Posterior vena cava (tissue), 2 donors: ENCODE measurements around the gene EHD3. TPM values are rescaled to one million over a fixed set of nuclear protein-coding genes. Genes with fewer than 3 reads are reported as not detected.

ENCODE experiments used
- DNase-seq: peaks from one replicate; pipeline ENCODE4 v3.0.0-alpha.2; 2020; ENCODE audit warnings: low spot score
- intact Hi-C, 2 donors: fragments of 100-400 bp; cut with DNase I; formaldehyde crosslinking; loops; one replicate each; pipeline versions ENCODE4 v1.14.1 to v1.14.2; 2022 to 2023
- total RNA-seq, 2 donors: library from RNA; stranded (reverse); fragmentation: NEBNext Ultra II Directional; extraction: Animal tissue kit (Norgen Biotek cat#: 25700); gene quantifications; one replicate each; pipeline ENCODE4 v1.2.1, GENCODE V29; 2021
- donor health status: DM: yes; HTN: yes; CAD: no.
- donor health status: DM: yes; HTN: yes; CAD: no.

Gene EHD3
- total RNA-seq, 2 donors from 2014 or later = 17.4 to 28.7 TPM

DNA sequence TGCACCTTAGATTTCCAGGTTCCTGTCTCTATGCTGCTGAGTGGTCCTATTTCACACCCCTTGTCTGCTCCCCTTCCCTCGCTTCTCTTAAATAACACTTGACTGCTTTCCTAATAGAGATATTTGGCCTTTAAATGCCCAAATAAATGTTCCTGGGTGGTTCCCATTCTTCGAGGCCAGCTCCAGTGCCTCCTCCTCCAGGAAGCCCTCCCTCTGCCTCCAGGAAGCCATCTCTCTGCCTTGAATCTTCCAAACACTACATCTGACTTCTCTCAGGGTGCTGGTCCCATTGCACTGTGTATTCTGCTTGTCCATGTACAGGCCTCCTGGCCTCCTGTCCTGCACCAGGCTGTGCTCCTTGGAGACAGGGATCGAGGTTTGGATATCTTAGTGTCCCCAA, 14.2 kb downstream of the EHD3 start:
- DNase-seq = peak; percentile 14

DNA sequence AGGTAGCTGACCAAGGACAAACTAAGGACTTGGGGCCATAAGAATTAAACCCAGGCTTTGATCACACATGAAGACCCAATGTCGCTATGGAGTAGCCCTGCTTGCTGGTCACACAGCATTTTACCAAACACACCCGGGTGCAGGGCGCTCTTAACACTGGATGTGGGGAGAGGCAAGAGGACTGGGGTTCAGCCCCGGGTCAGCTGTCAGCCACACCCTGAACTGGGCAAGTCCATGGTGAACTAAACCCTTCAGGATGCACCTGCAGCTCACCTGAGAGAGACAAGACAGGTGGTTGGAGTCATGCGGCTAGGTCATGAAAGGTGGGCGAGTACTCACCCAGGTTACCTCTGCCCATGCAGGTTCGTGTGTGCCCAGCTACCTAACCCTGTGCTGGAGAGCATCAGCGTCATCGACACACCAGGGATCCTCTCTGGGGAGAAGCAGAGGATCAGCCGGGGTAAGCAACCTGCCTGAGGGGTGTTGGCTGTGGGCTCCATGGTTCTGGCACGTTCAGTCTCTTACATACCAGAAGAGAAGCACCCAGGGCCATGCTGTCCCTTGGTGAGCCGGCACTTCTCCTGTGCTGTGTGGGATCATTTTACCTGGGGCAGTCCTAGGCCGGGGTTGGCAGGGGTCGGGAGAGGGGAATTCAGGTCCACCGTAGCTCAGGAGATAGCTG, 15.2 kb downstream of the EHD3 start:
- intact Hi-C loops = no loop called here
- peak; percentile 59 for DNase-seq

More for the DNA sequence above, 14.2 kb downstream of the EHD3 start:
- intact Hi-C loops = no loop called here

DNA sequence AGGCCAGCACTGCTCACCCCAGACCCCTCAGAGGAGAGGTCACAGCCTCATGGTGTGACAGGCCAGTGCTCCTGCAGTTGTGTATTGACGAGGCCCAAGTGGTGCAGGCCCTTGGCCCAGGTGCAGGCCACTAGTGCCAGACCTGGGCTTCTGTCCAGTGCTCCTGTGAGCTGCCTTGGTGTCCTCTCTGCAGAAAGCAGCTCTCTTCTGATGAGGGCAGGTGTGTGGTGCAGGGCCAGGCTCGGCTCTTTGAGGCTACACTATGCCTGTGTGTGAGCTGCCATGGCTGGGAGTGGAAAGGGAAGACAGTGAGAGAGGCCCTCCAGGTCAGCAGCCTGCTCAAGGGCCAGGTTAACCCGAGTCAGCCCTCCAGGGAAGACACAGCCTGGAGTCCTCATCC, 17.1 kb downstream of the EHD3 start:
- intact Hi-C loops = no loop called here

GRCh38 chr2:31251851-31252250, 17.9 kb downstream of the EHD3 start:
- no peak for DNase-seq
- intact Hi-C loops = no loop called here

More for the DNA sequence above, 17.1 kb downstream of the EHD3 start:
- DNase-seq = no peak

GRCh38 chr2:31253356-31254131, 19.6 kb downstream of the EHD3 start:
- DNase-seq = no peak
- intact Hi-C loops = no loop called here

DNA sequence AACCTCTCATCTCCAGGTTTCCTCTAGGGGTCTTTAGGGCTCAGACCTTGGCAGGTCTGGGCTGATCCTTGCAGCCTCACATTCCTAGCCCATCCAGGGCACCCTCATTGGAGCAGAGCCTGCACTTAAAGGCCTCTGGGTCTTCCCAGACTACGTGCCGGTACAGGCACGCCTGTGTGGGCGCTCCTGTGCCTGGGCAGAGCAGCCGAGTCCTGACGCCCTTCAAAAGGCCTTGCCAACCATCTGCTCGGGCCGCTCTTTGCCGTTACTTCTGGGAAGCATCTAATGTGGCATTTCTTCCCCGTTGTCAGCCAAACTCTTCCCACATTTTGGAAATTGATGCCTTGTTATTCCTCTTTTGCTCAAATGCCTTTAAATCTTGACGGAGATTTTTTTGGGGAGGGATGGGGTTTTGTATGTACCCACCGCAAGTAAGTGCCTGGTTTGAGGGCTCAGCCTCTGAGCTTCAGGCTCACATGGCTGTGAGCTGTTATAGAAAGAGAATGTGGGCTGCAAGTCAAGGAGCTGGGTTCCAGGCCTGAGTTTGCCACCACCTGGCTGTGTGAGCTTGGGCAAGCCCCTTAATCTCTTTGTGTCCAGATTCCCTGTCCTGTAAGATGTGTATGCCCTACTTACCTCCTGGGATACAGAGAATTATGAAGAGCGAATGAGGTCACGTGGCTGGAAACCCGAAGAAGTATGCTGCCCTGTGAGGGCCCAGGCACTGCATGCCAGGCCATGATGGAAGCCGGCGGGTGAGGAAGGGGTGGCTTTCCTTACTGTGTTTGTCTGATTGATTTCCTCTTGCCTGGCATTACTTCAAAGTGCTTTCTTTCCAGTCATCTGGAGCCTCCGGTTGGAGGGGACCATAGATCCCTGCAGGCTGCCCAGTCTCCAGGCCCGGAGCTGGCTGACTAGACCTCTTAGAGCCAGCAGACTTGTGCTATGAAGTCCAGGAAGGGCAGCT, 20.6 kb downstream of the EHD3 start:
- intact Hi-C loops = no loop called here
- DNase-seq = no peak

- intact Hi-C loops = no loop called here
- no peak for DNase-seq
These were observed 22.1 kb downstream of the EHD3 start for GRCh38 chr2:31255911-31256571.

- intact Hi-C loops = no loop called here
- DNase-seq = no peak
These were observed 22.8 kb downstream of the EHD3 start for GRCh38 chr2:31256611-31257382.

DNA sequence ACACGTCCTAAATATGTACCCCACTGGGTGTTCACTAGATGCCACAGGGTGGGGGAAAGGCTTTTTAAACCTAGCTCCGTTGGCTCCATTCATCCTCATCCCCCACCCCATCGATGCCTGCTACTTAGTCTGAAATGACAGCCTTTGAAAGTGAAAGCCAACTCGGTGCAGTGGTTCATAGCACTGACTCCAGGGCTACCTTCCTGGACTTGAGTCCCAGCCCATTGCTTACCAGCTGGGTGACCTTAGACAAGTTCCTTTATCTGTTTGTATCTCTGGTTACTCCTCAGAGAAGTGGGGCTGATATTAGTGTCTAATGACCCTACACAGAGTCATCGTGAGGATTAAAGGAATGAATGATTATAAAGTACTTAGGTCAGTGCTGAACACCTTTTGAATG, 24.4 kb downstream of the EHD3 start:
- DNase-seq = no peak
- intact Hi-C loops = no loop called here

GRCh38 chr2:31259075-31259474, 25.1 kb downstream of the EHD3 start:
- intact Hi-C loops = no loop called here

GRCh38 chr2:31260870-31261269, 26.9 kb downstream of the EHD3 start:
- intact Hi-C loops = no loop called here
- no peak for DNase-seq

More at GRCh38 chr2:31259075-31259474, 25.1 kb downstream of the EHD3 start:
- no peak for DNase-seq

DNA sequence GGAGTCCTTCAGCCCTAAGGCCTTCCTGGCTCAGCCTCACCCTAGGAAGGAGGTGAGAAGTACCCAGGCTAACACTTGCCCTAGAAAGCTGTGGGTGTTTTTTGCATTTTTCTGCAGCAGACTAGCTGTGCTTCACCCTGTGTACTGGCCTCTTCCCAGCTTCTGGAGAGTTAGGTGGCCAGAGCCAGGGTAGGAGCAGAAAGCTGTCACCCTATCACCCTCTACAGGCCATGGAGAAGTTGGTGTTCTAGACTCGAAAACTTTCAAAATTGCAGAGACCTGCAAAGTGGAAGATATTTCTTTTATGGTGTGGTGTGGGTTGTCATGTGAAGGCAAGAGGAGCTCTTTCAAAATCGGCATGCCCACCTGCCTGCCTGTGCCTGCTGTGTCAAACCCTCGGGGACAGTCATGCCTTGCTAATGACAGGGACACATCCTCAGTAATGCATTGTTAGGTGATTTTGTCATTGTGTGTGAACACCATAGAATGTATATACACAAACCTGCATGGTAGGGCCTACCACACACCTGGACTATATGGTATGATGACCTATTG, 29.8 kb downstream of the EHD3 start:
- no peak for DNase-seq
- intact Hi-C loops = no loop called here

DNA sequence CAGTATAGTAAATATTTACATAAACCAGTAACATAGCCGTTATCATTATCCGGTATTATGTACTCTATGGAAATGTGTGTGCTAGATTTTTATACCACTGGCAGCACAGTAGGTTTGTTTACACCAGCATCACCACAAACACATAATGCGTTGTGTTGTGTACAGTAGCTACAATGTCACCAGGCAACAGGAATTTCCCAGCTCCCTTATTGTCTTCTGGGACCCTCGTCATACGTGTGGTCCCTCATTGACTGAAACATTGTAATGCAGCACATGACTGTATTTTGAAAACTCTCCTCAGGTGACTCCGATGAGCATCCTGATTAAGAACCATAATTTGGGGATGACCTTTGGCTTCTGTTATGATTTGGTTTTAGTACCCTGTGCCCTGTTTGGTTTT, 31.3 kb downstream of the EHD3 start:
- no peak for DNase-seq
- intact Hi-C loops = no loop called here

DNA sequence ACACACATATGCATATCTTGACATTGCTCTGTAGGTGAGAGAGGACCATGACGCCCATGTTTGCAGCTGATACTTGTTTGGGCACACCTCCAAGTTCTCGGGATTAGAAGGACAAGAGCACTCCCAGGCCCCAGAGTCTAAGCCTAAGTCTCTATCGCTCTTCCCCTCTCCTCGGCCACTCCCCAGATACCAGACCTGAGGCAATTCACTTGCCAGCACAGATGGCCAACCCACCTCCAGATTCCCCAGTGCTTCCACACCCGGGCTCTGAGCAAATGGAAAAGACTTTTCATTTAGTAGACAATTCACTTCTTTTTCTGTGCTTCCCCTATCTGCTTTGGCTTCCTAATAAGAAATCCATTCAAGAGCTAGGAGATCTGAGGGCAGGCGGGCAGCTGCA, 32.9 kb downstream of the EHD3 start:
- DNase-seq = no peak
- intact Hi-C loops = no loop called here

DNA sequence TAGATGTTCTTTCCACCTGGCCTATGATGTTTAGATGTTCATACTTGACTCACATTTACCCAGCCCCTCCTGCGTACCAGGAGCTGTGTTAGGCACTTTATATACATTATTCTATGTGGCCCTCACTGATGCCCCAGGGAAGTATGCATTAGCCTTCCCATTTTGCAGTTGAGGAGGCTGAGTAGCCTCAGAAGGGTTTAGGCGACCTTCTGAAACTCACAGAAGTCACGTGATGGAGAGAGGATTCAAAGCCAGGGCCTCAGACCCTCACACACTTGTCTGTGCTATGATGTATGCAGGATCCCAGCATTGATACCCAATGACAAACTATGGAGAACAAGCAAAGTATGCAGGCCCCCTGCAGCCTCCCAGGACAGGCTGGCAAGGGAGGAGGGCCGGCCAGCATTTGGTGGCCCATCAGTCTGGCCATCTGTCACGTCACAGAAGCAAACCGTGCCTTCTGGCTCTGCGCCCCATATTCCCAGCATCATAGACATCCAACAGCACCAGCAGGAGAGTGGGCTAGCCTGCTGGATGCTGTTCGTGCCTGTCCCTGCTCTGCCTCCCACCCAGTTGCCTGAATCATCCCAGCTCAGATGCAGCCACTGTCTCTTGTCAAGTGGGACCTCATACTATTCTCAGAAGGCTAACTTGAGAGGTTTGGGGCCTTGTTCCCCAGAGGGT, 33.6 kb downstream of the EHD3 start:
- intact Hi-C loops = no loop called here
- DNase-seq = no peak

GRCh38 chr2:31268344-31268743, 34.4 kb downstream of the EHD3 start:
- DNase-seq = no peak
- intact Hi-C loops = no loop called here

GRCh38 chr2:31269087-31269486, 35.1 kb downstream of the EHD3 start:
- no peak for DNase-seq
- intact Hi-C loops = no loop called here

DNA sequence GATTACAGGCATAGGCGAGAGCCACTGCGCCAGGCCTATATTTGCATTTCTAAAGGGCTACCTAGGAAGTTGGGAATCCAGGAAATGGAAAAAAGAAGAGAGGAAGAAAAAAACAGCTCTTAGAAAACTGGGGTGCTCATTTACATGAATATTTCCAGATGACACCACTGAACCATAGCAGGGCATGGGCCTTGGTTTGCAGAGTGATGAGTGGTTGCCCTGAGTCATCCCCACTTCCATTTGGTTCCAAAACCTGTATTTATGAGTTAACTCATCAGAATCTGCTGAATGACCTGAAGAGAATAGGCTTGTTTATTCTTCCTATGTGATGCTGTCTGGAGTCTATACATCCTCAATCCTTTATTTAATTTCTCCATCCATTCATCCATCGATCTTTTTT, 36.2 kb downstream of the EHD3 start:
- intact Hi-C loops = no loop called here
- no peak for DNase-seq
